Neuron (in vitro differentiated cells): ENCODE results near the gene TMEM9.

Experiments
- H2AFZ ChIP-seq: one replicate; pipeline ENCODE4 v1.6.1; 2013; ENCODE audit warnings: low read depth, mild to moderate bottlenecking, inconsistent platforms, low read length, moderate library complexity
- H3K27me3 ChIP-seq: one replicate; pipeline ENCODE4 v1.6.1; 2013; ENCODE audit warnings: low read length; ENCODE audit not compliant: insufficient read depth
- H3K36me3 ChIP-seq: one replicate; pipeline ENCODE4 v1.6.1; 2013; ENCODE audit warnings: low read length; ENCODE audit not compliant: insufficient read depth
- H3K4me1 ChIP-seq: one replicate; pipeline ENCODE4 v1.6.1; 2013; ENCODE audit warnings: low read length; ENCODE audit not compliant: insufficient read depth
- H3K4me3 ChIP-seq: 2 replicates; pipeline ENCODE4 v1.5.1; 2013; ENCODE audit warnings: mild to moderate bottlenecking, low read length, moderate library complexity
- H3K9me3 ChIP-seq: one replicate; pipeline ENCODE4 v1.6.1; 2013; ENCODE audit warnings: low read length

Gene TMEM9

GRCh38 chr1:201149400-201149799 is 4.9 kb downstream of the TMEM9 start:
- H3K4me3 ChIP-seq = no peak overlapping the region
- H2AFZ ChIP-seq = no peak overlapping the region
- H3K36me3 ChIP-seq = peaks cover 78% of the 10 kb centered on the region

GRCh38 chr1:201147396-201148015 is 6.8 kb downstream of the TMEM9 start:
- Histone ChIP-seq H3K4me3 (no peak overlapping the region), H3K27me3 (no peaks in the 10 kb centered on the region), H2AFZ (no peak overlapping the region), H3K9me3 (no peaks in the 10 kb centered on the region), H3K4me1 (no peaks in the 10 kb centered on the region), H3K36me3 (peaks cover 97% of the 10 kb centered on the region)

More at GRCh38 chr1:201149400-201149799, 4.9 kb downstream of the TMEM9 start:
- peaks cover 13% of the 10 kb centered on the region for H3K4me1 ChIP-seq
- no peaks in the 10 kb centered on the region for H3K9me3 ChIP-seq
- H3K27me3 ChIP-seq = no peaks in the 10 kb centered on the region

GRCh38 chr1:201146626-201147390 is 7.5 kb downstream of the TMEM9 start:
- no peaks in the 10 kb centered on the region for H3K9me3 ChIP-seq
- H3K36me3 ChIP-seq = peaks cover 99% of the 10 kb centered on the region
- H2AFZ ChIP-seq = no peak overlapping the region
- no peaks in the 10 kb centered on the region for H3K27me3 ChIP-seq
- no peaks in the 10 kb centered on the region for H3K4me1 ChIP-seq
- H3K4me3 ChIP-seq = no peak overlapping the region

- no peak overlapping the region for H3K4me3 ChIP-seq
- peaks cover 99% of the 10 kb centered on the region for H3K36me3 ChIP-seq
- H3K9me3 ChIP-seq = no peaks in the 10 kb centered on the region
- no peaks in the 10 kb centered on the region for H3K4me1 ChIP-seq
- H2AFZ ChIP-seq = no peak overlapping the region
- no peaks in the 10 kb centered on the region for H3K27me3 ChIP-seq
These were observed 8.5 kb downstream of the TMEM9 start for GRCh38 chr1:201145816-201146215.

- Histone ChIP-seq H3K9me3 (no peaks in the 10 kb centered on the region), H2AFZ (no peak overlapping the region), H3K27me3 (no peaks in the 10 kb centered on the region), H3K36me3 (peaks cover 99% of the 10 kb centered on the region), H3K4me3 (no peak overlapping the region), H3K4me1 (no peaks in the 10 kb centered on the region)
These were observed 9.1 kb downstream of the TMEM9 start for GRCh38 chr1:201145132-201145531.

- Histone ChIP-seq H3K27me3 (no peaks in the 10 kb centered on the region), H3K4me3 (no peak overlapping the region), H2AFZ (no peak overlapping the region), H3K9me3 (no peaks in the 10 kb centered on the region), H3K4me1 (no peaks in the 10 kb centered on the region), H3K36me3 (peaks cover 98% of the 10 kb centered on the region)
These were observed 9.6 kb downstream of the TMEM9 start for GRCh38 chr1:201144701-201145100.

GRCh38 chr1:201143726-201144635 is 10.3 kb downstream of the TMEM9 start:
- Histone ChIP-seq H2AFZ (no peak overlapping the region), H3K4me1 (no peaks in the 10 kb centered on the region), H3K36me3 (peaks cover 98% of the 10 kb centered on the region), H3K27me3 (no peaks in the 10 kb centered on the region), H3K9me3 (no peaks in the 10 kb centered on the region), H3K4me3 (no peak overlapping the region)

- Histone ChIP-seq H3K9me3 (no peaks in the 10 kb centered on the region), H3K36me3 (peaks cover 97% of the 10 kb centered on the region), H3K4me3 (no peak overlapping the region), H2AFZ (no peak overlapping the region), H3K4me1 (no peaks in the 10 kb centered on the region), H3K27me3 (no peaks in the 10 kb centered on the region)
These were observed 11.2 kb downstream of the TMEM9 start for GRCh38 chr1:201142849-201143725.

- H3K36me3 ChIP-seq = peaks cover 97% of the 10 kb centered on the region
- no peak overlapping the region for H3K4me3 ChIP-seq
- H3K9me3 ChIP-seq = no peaks in the 10 kb centered on the region
- no peak overlapping the region for H2AFZ ChIP-seq
- no peaks in the 10 kb centered on the region for H3K4me1 ChIP-seq
- no peaks in the 10 kb centered on the region for H3K27me3 ChIP-seq
These were observed 12.0 kb downstream of the TMEM9 start for GRCh38 chr1:201142011-201142848.

GRCh38 chr1:201141418-201141817 is 12.9 kb downstream of the TMEM9 start:
- no peak overlapping the region for H2AFZ ChIP-seq
- no peaks in the 10 kb centered on the region for H3K27me3 ChIP-seq
- H3K4me3 ChIP-seq = no peak overlapping the region
- H3K4me1 ChIP-seq = no peaks in the 10 kb centered on the region
- H3K9me3 ChIP-seq = no peaks in the 10 kb centered on the region
- H3K36me3 ChIP-seq = peaks cover 97% of the 10 kb centered on the region

GRCh38 chr1:201140941-201141260 is 13.4 kb downstream of the TMEM9 start:
- Histone ChIP-seq H3K36me3 (peaks cover 96% of the 10 kb centered on the region), H3K27me3 (no peaks in the 10 kb centered on the region), H3K4me3 (no peak overlapping the region), H2AFZ (no peak overlapping the region), H3K9me3 (no peaks in the 10 kb centered on the region), H3K4me1 (no peaks in the 10 kb centered on the region)
